Measurements from ENCODE around the gene ACTG1. TPM values are rescaled to one million over a fixed set of nuclear protein-coding genes. Genes with fewer than 3 reads are reported as not detected.
A peak's percentile ranks its signal among the peaks of the same experiment; 100 is the strongest.

Gene ACTG1
- total and polyA plus RNA-seq, 2 donors (not counting 1 experiment from before 2014, with no cell fraction given) = 803 to 1,677 TPM

DNA sequence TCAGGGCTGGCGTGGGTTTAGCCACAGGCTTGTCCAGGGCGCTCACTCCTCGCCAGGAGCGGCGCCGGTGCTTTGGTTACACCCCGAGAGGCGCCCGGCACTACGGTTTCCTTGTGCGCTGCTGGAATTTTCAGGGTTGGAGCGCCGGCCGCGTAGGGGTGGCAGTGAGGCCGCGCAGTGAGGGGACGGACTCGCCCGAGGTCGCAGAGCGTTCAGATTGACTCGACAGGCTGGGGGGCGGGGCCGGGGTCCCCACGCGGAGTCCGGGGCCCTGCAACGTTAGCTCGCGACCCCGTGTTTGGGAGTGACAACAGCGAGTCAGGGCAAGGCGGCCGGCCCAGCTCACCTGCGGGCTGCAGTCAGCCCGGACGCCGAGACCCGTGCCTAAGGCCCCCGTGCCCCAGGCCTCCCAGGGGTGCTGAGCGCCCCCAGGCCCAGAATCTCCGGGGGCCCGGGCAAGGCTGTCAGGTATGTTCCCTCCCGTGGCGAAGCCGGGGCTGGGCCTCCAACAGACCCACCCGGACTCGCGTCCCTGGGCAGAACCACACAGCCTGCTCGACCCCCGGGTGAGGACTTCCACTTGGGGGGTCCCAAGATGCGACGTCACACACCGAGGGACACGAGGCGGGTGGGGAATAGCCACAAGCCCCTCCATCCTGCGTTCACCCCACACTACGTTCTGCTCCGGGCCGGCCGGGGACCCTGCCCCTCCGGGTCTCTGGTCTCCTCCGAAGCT lies 1.3 kb upstream of the ACTG1 start:
- peaks cover 0 to 39% of the 10 kb centered on the region in 2 experiments for H3K36me3 ChIP-seq (replicated peaks in 1 of 2; ENCODE audit: control extremely low read depth in 1 of 2, control insufficient read depth in 1 of 2, extremely low read depth in 1 of 2, insufficient read depth in 2 of 2, low read length in 1 of 2)
- H3K4me1 ChIP-seq (ENCODE audit: control insufficient read depth in 2 of 2, insufficient read depth in 2 of 2, low read length in 2 of 2) = peaks cover 53 to 74% of the 10 kb centered on the region in 2 donors
- no peaks in the 10 kb centered on the region for H3K27me3 Mint-ChIP-seq
- H3K27ac ChIP-seq (ENCODE audit: low read length in 2 of 2) = peak overlapping the region; percentile 89 to 97
- H3K9ac ChIP-seq (ENCODE audit: low read length) = peak overlapping the region; percentile 87
- under 1% methylated on average over 64 of the region's 64 CpGs for WGBS (ENCODE audit: insufficient coverage)
- H3K4me2 ChIP-seq (replicated peaks; ENCODE audit: low read depth, low read length, poor library complexity, severe bottlenecking) = peak overlapping the region; percentile 99
- no peaks in the 10 kb centered on the region for H3K9me3 Mint-ChIP-seq (ENCODE audit: insufficient read depth)
- H3K27ac Mint-ChIP-seq = peak overlapping the region; percentile 96
- H3K4me3 Mint-ChIP-seq = peak overlapping the region; percentile 84
- H3K27me3 ChIP-seq (replicated peaks in 1 of 4; ENCODE audit: control extremely low read depth in 1 of 4, control insufficient read depth in 3 of 4, insufficient read depth in 4 of 4, low read length in 3 of 4) = no peaks in the 10 kb centered on the region
- intact Hi-C loops (cut with micrococcal nuclease) = loop anchor here (1.0 to 10.0 kb wide), 6 partner anchors 23 to 1717 kb away; partner anchors contain the start of genes CBX8, FAAP100, SLC25A10 and SLC38A10
- H3K4me3 ChIP-seq (ENCODE audit: control extremely low read depth in 1 of 5, extremely low read depth in 1 of 5, insufficient read depth in 1 of 5, low read depth in 2 of 5, low read length in 4 of 5) = peak overlapping the region; percentile 40 to 94 (median 73)
- H3K79me2 ChIP-seq (ENCODE audit: control insufficient read depth, insufficient read depth, low read length) = peaks cover 70% of the 10 kb centered on the region
- POLR2A ChIA-PET = interaction anchor here (1.4 to 4.8 kb wide), 5 partner anchors 30 to 119 kb away, joined by 3 to 33 read pairs (median 8); partner anchors contain the start of genes BAHCC1 and FAAP100
- ATAC-seq (ENCODE audit: low read depth) (no peak), DNase-seq (peak; percentile 71)
- no peak for TF ChIP-seq EZH2 (IDR thresholded peaks at IDR 0.05; ENCODE audit: borderline replicate concordance, insufficient read depth, low read depth, low read length, poor library complexity, severe bottlenecking)
- TF ChIP-seq, protein P1, sequence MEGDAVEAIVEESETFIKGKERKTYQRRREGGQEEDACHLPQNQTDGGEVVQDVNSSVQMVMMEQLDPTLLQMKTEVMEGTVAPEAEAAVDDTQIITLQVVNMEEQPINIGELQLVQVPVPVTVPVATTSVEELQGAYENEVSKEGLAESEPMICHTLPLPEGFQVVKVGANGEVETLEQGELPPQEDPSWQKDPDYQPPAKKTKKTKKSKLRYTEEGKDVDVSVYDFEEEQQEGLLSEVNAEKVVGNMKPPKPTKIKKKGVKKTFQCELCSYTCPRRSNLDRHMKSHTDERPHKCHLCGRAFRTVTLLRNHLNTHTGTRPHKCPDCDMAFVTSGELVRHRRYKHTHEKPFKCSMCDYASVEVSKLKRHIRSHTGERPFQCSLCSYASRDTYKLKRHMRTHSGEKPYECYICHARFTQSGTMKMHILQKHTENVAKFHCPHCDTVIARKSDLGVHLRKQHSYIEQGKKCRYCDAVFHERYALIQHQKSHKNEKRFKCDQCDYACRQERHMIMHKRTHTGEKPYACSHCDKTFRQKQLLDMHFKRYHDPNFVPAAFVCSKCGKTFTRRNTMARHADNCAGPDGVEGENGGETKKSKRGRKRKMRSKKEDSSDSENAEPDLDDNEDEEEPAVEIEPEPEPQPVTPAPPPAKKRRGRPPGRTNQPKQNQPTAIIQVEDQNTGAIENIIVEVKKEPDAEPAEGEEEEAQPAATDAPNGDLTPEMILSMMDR (IDR thresholded peaks at IDR 0.05) = no peak
- H3K9me3 ChIP-seq (ENCODE audit: control extremely low read depth in 1 of 3, control insufficient read depth in 2 of 3, insufficient read depth in 1 of 3, low read length in 2 of 3) = no peaks in the 10 kb centered on the region
- H3K4me1 Mint-ChIP-seq = peaks cover 72% of the 10 kb centered on the region
- peaks cover 37% of the 10 kb centered on the region for H4K20me1 ChIP-seq (ENCODE audit: control insufficient read depth, insufficient read depth, low read length, poor library complexity, severe bottlenecking)
- peak overlapping the region; percentile 74 for H2AFZ ChIP-seq (ENCODE audit: insufficient read depth, low read depth, low read length, poor library complexity, severe bottlenecking)
- CTCF ChIA-PET = interaction anchor here (1.1 to 2.1 kb wide), 5 partner anchors 9 to 88 kb away, joined by 3 to 7 read pairs (median 3); partner anchors contain the start of gene FAAP100

All from B cell (primary cell).